Ascending aorta (tissue), 2 donors: ENCODE measurements around the gene SPRR1A. TPM values are rescaled to one million over a fixed set of nuclear protein-coding genes. Genes with fewer than 3 reads are reported as not detected.

Experiments used
- DNase-seq, 2 donors: peaks; one replicate each; pipeline ENCODE4 v3.0.0-alpha.2; 2019; ENCODE audit warnings: low spot score in 2 of 2
- H3K27ac ChIP-seq, 2 donors: fragments of 200-600 bp; sonication (generic); one replicate each; pipeline ENCODE4 v1.5.1; 2016 to 2017; ENCODE audit warnings: mild to moderate bottlenecking in 1 of 2
- H3K27me3 ChIP-seq: fragments of 200-600 bp; sonication (generic); one replicate; pipeline ENCODE4 v1.5.1; 2017
- H3K36me3 ChIP-seq, 2 donors: fragments of 200-600 bp; sonication (generic); one replicate each; pipeline ENCODE4 v1.5.1; 2016
- H3K4me1 ChIP-seq, 2 donors: fragments of 200-600 bp; sonication (generic); one replicate each; pipeline ENCODE4 v1.5.1; 2016 to 2017; ENCODE audit warnings: mild to moderate bottlenecking in 1 of 2
- H3K4me3 ChIP-seq, 2 donors: fragments of 200-600 bp; sonication (generic); one replicate each; pipeline ENCODE4 v1.5.1; 2016 to 2017; ENCODE audit warnings: mild to moderate bottlenecking in 1 of 2
- H3K9me3 ChIP-seq, 2 donors: fragments of 200-600 bp; sonication (generic); one replicate each; pipeline ENCODE4 v1.5.1; 2016
- CTCF ChIP-seq, 3 experiments: fragments of 200-600 bp in 2 of 3; fragments of 450-650 bp in 1 of 3; sonication (generic) in 2 of 3; IDR thresholded peaks; one replicate each; pipeline ENCODE4 v1.5.1; 2016 to 2019; ENCODE audit warnings: antibody characterized with exemption in 3 of 3, mild to moderate bottlenecking in 1 of 3, moderate library complexity in 1 of 3
- intact Hi-C: fragments of 100-400 bp; cut with DNase I; formaldehyde crosslinking; loops from one replicate; pipeline ENCODE4 v1.15.1; 2023
- total RNA-seq: library from RNA; depleted of rRNA; stranded (reverse); fragments of >200 nt; gene quantifications from one replicate; pipeline ENCODE4 v1.1.0, GENCODE V29; 2016

The SPRR1A gene
- total RNA-seq, 1 donor from 2014 or later = not detected

GRCh38 chr1:152982076-152982475 lies 1.8 kb upstream of the SPRR1A start:
- TF ChIP-seq CTCF (IDR thresholded peaks at IDR 0.05) = no peak
- intact Hi-C loops = no loop called here
- H3K27me3 ChIP-seq = no peaks in the 10 kb centered on the region
- no peak for DNase-seq
- no peak overlapping the region for H3K4me3 ChIP-seq
- H3K4me1 ChIP-seq = no peaks in the 10 kb centered on the region
- no peaks in the 10 kb centered on the region for H3K9me3 ChIP-seq
- H3K36me3 ChIP-seq = no peaks in the 10 kb centered on the region
- no peak overlapping the region for H3K27ac ChIP-seq

GRCh38 chr1:152983234-152983633 lies 647 bp upstream of the SPRR1A start:
- no peaks in the 10 kb centered on the region for H3K36me3 ChIP-seq
- no peak for DNase-seq
- no peak overlapping the region for H3K4me3 ChIP-seq
- no peak for TF ChIP-seq CTCF (IDR thresholded peaks at IDR 0.05)
- H3K4me1 ChIP-seq = no peaks in the 10 kb centered on the region
- intact Hi-C loops = no loop called here
- no peaks in the 10 kb centered on the region for H3K9me3 ChIP-seq
- H3K27ac ChIP-seq = no peak overlapping the region
- H3K27me3 ChIP-seq = no peaks in the 10 kb centered on the region

- Histone ChIP-seq H3K27me3 (no peaks in the 10 kb centered on the region), H3K27ac (no peak overlapping the region), H3K4me1 (no peaks in the 10 kb centered on the region), H3K4me3 (no peak overlapping the region), H3K9me3 (no peaks in the 10 kb centered on the region), H3K36me3 (no peaks in the 10 kb centered on the region)
- intact Hi-C loops = no loop called here
- DNase-seq = no peak
- no peak for TF ChIP-seq CTCF (IDR thresholded peaks at IDR 0.05)
These were observed 2.7 kb downstream of the SPRR1A start for GRCh38 chr1:152986578-152986977.

GRCh38 chr1:152993186-152993585 lies 9.3 kb downstream of the SPRR1A start:
- no peak overlapping the region for H3K4me3 ChIP-seq
- peaks cover 0 to 4% of the 10 kb centered on the region in 2 donors for H3K9me3 ChIP-seq
- H3K27ac ChIP-seq = no peak overlapping the region
- TF ChIP-seq CTCF (IDR thresholded peaks at IDR 0.05) = no peak
- no peaks in the 10 kb centered on the region for H3K4me1 ChIP-seq
- no peak for DNase-seq
- intact Hi-C loops = no loop called here
- no peaks in the 10 kb centered on the region for H3K36me3 ChIP-seq
- H3K27me3 ChIP-seq = no peaks in the 10 kb centered on the region

GRCh38 chr1:152995842-152996241 lies 12.0 kb downstream of the SPRR1A start:
- Histone ChIP-seq H3K9me3 (peaks cover 0 to 4% of the 10 kb centered on the region in 2 donors), H3K36me3 (no peaks in the 10 kb centered on the region), H3K4me1 (no peaks in the 10 kb centered on the region), H3K4me3 (no peak overlapping the region), H3K27ac (no peak overlapping the region), H3K27me3 (no peaks in the 10 kb centered on the region)
- DNase-seq = no peak
- TF ChIP-seq CTCF (IDR thresholded peaks at IDR 0.05) = no peak
- intact Hi-C loops = no loop called here
